ENCODE measurements around the gene GDI2. TPM values are rescaled to one million over a fixed set of nuclear protein-coding genes. Genes with fewer than 3 reads are reported as not detected.
"Not testable (repeated sequence)": the region's sequence is repeated elsewhere in the genome, so short reads cannot be mapped to it uniquely, and the experiment has no call there.

The GDI2 gene
- 100 to 1,000 TPM in 11 of 12 donors, not detected in 1; 169 to 335 (median 292) TPM for polyA plus RNA-seq (ENCODE audit: insufficient read length in 12 of 12)
- long read RNA-seq, donor 1, transcript GDI2-203 (11 exons, 2,412 nt): major isoform, 56 of 432 reads
- long read RNA-seq, donor 1, partial matches to known transcripts: 375 of 432 reads
- long read RNA-seq, donor 1, other reads (novel, unspliced or antisense): 0 of 432 reads
- long read RNA-seq, donor 2, transcript GDI2-203 (11 exons, 2,412 nt): major isoform, 76 of 93 reads
- long read RNA-seq, donor 2, partial matches to known transcripts: 17 of 93 reads
- long read RNA-seq, donor 2, other reads (novel, unspliced or antisense): 0 of 93 reads
- long read RNA-seq, donor 3, transcript GDI2-203 (11 exons, 2,412 nt): major isoform, 26 of 33 reads
- long read RNA-seq, donor 3, partial matches to known transcripts: 6 of 33 reads
- long read RNA-seq, donor 3, other reads (novel, unspliced or antisense): 0 of 33 reads
- long read RNA-seq, donor 4, transcript GDI2-203 (11 exons, 2,412 nt): major isoform, 28 of 35 reads
- long read RNA-seq, donor 4, partial matches to known transcripts: 6 of 35 reads
- long read RNA-seq, donor 4, other reads (novel, unspliced or antisense): 0 of 35 reads
- long read RNA-seq, donor 5: 0 reads
- long read RNA-seq, donor 6, transcript GDI2-203 (11 exons, 2,412 nt): major isoform, 44 of 48 reads
- long read RNA-seq, donor 6, partial matches to known transcripts: 0 of 48 reads
- long read RNA-seq, donor 6, other reads (novel, unspliced or antisense): 0 of 48 reads
- long read RNA-seq, donor 7, transcript GDI2-203 (11 exons, 2,412 nt): major isoform, 30 of 42 reads
- long read RNA-seq, donor 7, partial matches to known transcripts: 12 of 42 reads
- long read RNA-seq, donor 7, other reads (novel, unspliced or antisense): 0 of 42 reads
- long read RNA-seq, donor 8, transcript GDI2-203 (11 exons, 2,412 nt): major isoform, 71 of 98 reads
- long read RNA-seq, donor 8, partial matches to known transcripts: 25 of 98 reads
- long read RNA-seq, donor 8, other reads (novel, unspliced or antisense): 0 of 98 reads
- long read RNA-seq, donor 9, transcript GDI2-203 (11 exons, 2,412 nt): major isoform, 35 of 52 reads
- long read RNA-seq, donor 9, partial matches to known transcripts: 15 of 52 reads
- long read RNA-seq, donor 9, other reads (novel, unspliced or antisense): 0 of 52 reads
- long read RNA-seq, donor 10, transcript GDI2-203 (11 exons, 2,412 nt): major isoform, 63 of 72 reads
- long read RNA-seq, donor 10, partial matches to known transcripts: 8 of 72 reads
- long read RNA-seq, donor 10, other reads (novel, unspliced or antisense): 0 of 72 reads
- long read RNA-seq, donor 11, transcript GDI2-203 (11 exons, 2,412 nt): major isoform, 60 of 79 reads
- long read RNA-seq, donor 11, partial matches to known transcripts: 18 of 79 reads
- long read RNA-seq, donor 11, other reads (novel, unspliced or antisense): 0 of 79 reads

GRCh38 chr10:5813341-5814109 lies at the start of gene GDI2:
GDI2 (minus strand) TSS chr10:5813434; CDS start chr10:5813258, 176 bp downstream.
- peak; percentile 97 for DNase-seq

GRCh38 chr10:5862360-5862961 lies 49.2 kb upstream of the GDI2 start:
- no peak for DNase-seq

GRCh38 chr10:5860066-5860465 lies 46.8 kb upstream of the GDI2 start:
- DNase-seq: no peak

- DNase-seq: no peak
Observed at GRCh38 chr10:5858811-5859210, 45.6 kb upstream of the GDI2 start.

GRCh38 chr10:5856701-5857004 lies 43.4 kb upstream of the GDI2 start:
- DNase-seq: no peak

GRCh38 chr10:5855979-5856700 lies 42.9 kb upstream of the GDI2 start:
- no peak for DNase-seq

GRCh38 chr10:5854131-5854475 lies 40.9 kb upstream of the GDI2 start:
- peak; percentile 68 for DNase-seq

- DNase-seq: not testable (repeated sequence)
Observed at GRCh38 chr10:5846667-5847066, 33.4 kb upstream of the GDI2 start.

- DNase-seq: no peak
Observed at GRCh38 chr10:5844345-5845055, 31.3 kb upstream of the GDI2 start.

GRCh38 chr10:5843686-5844344 lies 30.6 kb upstream of the GDI2 start:
- DNase-seq: no peak

GRCh38 chr10:5841965-5842364 lies 28.7 kb upstream of the GDI2 start:
- no peak for DNase-seq

- no peak for DNase-seq
Observed at GRCh38 chr10:5840314-5841307, 27.4 kb upstream of the GDI2 start.

- not testable (repeated sequence) for DNase-seq
Observed at GRCh38 chr10:5836181-5836580, 22.9 kb upstream of the GDI2 start.

GRCh38 chr10:5835446-5836095 lies 22.3 kb upstream of the GDI2 start:
- DNase-seq: no peak

GRCh38 chr10:5833814-5834213 lies 20.6 kb upstream of the GDI2 start:
- no peak for DNase-seq

GRCh38 chr10:5832946-5833345 lies 19.7 kb upstream of the GDI2 start:
- DNase-seq: no peak

- DNase-seq: no peak
Observed at GRCh38 chr10:5831446-5831782, 18.2 kb upstream of the GDI2 start.

Data from muscle of arm (tissue), 14 donors.